EL (cell line): Measurements from ENCODE around the gene KRTCAP2.
A peak's percentile ranks its signal among the peaks of the same experiment; 100 is the strongest.
"Not testable (repeated sequence)": the region's sequence is repeated elsewhere in the genome, so short reads cannot be mapped to it uniquely, and the experiment has no call there.

Experiments
- DNase-seq: peaks from one replicate; pipeline ENCODE4 v3.0.0-alpha.2; 2016

KRTCAP2 gene

DNA sequence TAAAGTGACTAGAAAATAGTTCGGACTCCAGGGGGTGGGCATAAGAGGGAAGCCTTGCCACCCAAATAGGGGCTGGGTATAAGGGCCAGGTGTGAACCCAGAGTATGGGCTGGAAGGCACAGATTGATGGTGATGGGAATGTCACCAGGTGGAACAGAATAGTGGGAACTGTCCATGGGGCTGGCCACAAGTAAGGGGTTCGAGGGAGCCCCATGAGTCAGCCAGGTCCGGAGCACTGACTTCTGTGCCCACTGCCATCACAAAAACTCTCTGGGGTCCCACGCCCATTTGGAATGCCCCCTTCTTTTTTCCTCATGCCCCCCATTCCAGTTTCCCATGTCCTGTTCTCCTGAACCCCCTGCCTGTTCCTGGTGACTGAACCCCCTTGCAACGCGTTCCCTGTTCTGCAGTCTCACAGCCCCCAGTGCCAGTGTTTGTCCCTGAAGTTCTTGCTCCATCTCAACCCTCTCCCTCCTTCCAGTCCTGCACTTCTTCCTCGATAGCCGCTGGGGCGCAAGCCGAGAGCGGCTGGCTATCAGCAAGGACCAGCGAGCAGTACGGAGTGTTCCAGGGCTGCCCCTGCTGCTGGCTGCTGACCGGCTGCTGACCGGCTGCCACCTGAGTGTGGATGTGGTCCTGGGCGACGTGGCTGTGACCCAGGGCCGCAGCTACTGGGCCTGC, 8.4 kb upstream of the KRTCAP2 start:
- DNase-seq = no peak

DNA sequence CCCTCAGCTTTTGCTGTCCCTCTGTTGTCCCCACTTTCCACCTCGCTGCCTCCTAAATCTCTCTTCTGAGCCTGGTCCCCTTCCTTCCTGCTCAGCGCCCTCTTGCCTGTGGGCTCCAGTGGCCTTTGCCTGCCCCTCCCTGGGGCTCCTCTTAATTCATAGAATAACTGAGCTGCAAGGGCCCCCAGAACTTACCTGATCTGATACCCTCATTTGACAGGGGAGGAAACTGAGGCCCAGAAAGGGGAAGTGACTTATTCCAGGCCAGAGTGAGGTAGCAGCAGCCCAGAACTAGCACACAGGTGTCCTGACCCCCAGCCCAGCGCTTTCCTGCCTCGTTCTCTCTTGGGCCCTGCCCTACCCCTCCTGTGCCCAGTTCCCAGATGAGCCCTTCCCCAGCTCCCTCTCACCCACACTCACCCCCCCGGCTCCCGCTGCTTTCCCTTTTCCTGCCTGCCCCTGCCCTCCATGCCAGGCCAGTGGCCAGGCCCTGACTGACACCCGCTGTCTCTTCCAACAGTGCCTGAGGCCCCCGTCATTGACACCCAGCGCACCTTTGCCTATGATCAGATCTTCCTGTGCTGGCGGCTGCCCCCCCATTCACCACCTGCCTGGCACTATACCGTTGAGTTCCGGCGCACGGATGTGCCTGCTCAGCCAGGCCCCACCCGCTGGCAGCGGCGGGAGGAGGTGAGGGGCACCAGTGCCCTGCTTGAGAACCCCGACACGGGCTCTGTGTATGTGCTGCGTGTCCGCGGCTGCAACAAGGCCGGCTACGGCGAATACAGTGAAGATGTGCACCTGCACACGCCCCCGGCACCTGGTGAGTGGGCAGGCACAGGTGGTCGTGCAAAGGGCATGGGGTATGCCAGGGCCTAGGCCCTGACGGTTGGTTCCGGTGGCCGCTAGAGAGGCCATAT, 6.3 kb upstream of the KRTCAP2 start:
- no peak for DNase-seq

DNA sequence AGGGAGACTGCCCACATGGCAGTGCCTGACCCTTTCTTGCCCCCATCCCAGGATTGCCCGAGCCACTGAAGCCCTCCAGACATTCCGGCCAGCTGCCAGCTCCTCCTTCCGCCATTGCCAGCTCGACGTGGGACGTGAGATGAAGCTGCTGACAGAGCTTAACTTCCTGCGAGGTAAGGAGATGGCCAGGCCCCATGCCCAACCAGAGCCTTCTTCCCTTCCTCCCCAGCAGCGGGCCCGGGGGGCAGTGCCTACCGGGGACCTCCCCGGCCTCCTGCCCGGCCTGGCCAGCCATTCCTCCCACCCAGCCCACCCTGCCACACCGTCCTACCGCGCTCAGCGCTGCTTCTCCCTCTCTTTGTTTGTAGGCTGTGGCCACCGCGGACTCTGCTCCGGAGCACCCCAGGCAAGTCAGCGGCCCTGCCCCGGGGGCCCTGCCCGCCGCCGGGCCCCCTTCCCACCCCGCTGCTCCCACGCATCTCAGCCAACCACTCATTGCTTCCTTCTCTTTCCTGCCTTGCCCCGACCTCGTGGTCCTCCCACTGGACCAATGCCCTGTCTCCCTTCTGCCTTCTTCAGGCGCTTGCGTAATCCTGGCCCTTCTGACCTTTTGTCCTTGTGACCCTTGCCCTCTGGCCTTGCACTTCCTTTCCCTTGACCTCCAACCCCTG, 5.5 kb upstream of the KRTCAP2 start:
- DNase-seq = no peak

DNA sequence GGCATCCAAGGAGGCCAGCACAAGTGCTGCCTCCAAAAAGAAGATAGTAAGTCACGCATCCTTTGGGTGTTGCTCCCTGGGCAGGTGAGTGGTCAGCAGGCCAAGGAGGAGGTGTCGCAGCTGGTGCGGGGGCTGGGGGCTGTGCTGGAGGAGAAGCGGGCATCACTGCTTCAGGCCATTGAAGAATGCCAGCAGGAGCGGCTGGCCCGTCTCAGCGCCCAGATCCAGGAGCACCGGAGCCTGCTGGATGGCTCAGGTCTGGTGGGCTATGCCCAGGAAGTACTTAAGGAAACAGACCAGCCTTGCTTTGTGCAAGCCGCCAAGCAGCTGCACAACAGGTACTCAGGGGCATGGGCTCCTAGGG, 4.8 kb upstream of the KRTCAP2 start:
- DNase-seq = no peak

DNA sequence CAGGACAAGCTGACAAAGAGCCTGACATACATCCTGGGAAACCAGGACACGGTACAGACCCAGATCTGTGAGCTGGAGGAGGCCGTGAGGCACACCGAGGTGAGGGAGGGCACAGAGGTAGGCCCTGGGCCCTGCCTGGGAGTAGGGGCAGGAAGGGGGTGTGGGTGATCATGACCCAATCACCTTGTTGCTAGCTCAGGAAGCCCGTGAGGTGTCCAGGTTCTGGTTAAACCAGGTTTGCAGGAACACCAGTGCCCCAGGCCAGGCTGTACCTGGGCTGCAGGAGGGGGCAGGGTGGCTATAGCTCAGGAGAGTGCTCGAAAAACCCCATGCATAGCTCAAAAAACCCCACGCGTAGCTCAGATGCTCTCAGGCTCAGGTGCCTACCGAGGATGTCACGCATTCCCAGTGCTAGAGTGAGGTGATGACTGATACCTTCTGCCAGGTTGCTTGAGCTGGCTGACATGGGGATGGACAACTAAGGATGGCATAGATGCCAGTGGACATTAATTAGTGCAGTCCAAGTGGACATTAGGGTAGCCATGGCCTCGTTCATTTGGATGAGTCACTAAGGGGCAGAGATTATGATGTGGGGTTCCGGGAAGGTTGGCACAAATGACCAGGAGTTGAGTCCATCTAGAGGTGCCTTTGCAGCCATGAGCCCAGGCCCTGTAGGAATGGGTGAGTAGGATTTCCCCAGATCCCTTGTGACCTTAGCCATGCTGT, 4.3 kb upstream of the KRTCAP2 start:
- DNase-seq = no peak

DNA sequence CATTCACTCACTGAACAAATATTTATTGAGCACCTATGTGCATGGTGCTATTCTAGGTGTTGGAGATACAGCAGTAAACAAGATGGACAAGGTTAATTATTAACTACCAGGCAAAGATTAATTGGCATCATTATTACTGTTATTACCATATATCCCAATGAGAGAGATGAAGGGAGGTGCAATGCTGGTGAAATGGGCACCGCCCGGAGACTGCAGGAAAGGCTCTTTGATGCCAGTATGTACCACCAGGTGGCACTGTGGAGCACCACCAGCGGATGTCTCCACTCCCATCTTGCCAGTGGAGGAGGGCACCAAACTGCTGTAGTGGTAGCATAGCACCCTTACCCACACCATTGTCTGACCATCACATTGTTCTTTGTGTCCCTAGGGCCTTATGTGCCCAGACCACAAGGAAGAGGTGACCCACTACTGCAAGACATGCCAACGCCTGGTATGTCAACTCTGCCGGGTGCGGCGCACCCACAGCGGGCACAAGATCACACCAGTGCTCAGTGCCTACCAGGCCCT, 3.5 kb upstream of the KRTCAP2 start:
- peak; percentile 75 for DNase-seq

DNA sequence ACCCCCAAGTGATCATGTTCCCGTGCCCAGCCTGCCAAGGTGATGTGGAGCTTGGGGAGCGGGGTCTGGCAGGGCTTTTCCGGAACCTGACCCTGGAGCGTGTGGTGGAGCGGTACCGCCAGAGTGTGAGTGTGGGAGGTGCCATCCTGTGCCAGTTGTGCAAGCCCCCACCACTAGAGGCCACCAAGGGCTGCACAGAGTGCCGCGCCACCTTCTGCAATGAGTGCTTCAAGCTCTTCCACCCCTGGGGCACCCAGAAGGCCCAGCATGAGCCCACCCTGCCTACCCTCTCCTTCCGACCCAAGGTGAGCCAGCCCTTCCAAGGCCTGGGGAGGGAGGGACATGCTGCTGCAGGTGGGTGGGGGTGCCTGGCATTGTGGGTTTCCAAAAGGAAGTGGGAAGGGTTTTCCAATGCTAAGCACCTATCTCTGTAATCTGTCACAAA, 2.8 kb upstream of the KRTCAP2 start:
- DNase-seq = no peak

DNA sequence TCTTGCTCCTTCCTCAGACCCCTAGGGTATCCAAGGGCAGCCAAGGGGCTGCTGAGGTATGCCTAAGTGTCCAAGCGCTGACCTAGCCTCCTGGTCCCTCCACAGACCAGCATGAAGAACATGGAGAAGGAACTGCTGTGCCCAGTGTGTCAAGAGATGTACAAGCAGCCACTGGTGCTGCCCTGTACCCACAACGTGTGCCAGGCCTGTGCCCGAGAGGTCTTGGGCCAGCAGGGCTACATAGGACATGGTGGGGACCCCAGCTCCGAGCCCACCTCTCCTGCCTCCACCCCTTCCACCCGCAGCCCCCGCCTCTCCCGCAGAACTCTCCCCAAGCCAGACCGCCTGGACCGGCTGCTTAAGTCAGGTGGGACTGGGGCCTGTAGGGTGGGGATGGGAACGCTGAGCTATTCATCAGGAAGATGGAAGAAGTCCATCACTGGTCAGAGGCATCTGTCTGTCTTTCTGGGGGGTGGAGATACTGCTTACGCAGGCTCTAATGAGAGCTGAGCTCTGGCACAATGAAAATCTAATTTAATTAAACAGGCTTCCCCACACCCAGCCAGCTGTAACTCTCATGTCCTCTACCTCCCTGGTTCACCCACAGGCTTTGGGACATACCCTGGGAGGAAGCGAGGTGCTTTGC, 2.3 kb upstream of the KRTCAP2 start:
- DNase-seq = no peak

DNA sequence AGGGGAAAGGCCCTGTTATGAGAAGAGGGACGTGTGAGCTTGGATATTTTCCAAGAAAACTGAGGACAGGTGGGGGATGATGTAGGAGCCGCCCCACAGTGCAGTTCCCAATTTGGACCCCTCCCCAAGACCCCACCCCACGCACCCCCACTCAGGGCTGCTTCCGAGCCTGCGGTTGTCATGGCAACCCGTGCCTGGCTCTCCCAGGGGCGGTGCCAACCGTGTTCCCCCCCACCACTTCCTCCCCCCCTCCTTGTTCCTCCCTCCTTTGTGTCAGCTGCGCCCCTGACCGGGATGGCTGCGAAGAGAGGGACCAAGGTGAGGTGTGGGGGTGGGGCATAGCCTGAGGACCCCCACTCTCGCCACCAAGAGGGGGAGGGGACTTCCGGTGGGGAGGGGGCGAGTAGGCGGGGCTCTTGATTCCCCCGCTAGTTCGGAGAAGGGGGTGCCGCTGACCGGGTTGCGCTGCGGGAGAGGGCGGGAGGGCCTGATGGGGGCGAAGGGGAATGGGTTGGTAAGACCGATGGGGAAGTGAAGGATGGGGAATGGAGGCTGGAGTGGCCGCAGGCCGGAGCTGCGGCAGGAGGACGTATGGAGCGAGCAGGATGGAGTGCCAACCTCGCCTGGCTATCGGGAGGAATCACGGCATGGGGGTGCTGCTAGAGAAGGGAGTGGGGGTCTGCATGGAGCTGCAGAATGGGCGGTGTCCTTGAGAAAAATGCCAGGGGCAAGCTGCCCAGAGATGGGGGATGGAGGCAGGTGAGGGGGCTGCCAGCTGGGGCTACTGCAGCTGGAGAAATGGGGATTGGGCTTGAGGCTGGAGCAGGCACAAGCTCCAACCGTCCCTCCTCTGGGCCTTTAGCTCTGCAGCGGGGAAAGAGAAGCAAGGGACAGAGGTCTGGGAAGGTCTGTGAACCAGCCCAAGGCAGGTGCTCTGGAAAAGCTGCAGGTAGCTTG, 1.5 kb upstream of the KRTCAP2 start:
- peak; percentile 41 for DNase-seq

DNA sequence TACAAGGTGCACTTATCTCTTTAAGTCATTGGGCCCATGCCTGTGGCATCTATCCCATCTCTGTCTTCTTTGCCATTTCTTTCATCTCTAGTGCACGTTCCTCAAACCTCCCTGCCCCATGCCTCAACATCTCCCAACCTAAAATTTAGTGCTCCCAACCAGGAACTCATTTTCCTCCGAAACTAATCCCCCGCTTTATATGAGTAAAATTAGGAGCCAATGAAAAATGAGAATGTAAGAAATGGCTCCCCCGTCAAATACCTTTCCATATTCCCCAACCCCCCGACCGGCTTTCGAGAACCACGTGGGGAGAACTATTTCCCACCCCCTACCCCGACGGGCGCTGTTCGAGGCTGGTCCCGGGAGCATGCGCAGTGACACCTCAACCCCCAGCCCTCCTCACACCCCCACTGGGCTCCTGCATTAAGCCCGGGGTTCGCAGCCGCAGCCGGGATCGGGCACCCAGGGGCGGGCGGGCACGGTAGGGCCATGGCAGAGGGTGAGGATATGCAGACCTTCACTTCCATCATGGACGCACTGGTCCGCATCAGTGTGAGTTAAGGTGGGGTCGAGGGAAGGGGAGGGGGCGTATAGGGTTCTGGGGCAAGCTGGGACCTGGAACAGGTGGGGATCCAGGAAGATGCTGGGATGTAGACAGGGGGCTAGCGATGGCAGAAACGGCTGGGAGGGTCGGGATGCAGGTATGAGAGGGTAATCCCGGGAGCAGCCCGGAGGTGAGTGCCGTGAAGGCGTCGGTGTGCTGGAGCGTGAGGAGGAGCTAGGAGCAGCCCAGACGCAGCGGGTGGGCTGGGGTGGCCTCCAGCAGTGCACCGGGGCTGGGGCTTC, 597 bp upstream of the KRTCAP2 start, which contains the start of gene TRIM46:
TRIM46 (plus strand) TSS at position 372 of the 846 bp plus-strand sequence; CDS start at position 490, 118 bp downstream.
- peak; percentile 72 for DNase-seq

DNA sequence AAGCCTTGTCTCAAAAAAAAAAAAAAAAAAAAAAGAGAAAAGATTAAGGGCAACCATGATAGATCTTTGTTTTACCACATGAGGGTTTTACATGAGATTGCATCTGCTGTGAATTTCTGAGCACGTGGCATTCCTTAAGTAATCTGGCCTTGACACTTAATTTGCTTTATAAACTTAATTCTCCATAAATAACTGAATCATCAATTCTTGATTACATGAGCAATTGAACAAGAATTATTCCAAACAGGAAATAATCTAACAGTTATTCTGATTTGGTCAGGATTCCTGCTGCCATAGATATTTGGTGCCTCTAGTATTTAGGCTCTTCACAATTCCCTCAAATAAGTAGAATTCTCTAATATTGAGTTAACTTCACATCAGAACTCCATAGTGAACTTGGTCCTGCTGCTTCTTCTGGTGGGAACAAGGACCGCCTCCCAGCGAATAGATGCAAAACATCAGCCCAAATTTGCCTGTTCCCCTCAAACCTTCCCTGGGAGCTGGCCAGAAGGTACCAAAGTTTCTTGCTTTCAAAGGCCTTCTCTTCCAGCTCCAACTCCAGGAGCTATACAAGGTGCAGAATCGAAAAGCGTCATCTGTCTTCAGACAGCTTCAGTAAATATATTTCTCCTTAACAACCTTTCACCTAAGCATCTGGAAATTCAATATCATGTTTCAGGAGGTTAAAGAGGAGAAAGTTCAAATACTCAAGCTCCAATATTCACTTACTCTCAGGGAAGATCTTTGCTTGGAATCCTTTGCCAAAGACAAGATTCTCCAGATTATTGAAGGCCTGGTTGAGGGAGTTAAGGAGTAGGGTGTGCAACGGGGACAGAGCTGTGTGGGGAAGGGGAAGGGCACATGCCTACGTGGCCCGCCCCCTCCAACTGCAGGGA, 1.0 kb downstream of the KRTCAP2 start:
- no peak for DNase-seq

DNA sequence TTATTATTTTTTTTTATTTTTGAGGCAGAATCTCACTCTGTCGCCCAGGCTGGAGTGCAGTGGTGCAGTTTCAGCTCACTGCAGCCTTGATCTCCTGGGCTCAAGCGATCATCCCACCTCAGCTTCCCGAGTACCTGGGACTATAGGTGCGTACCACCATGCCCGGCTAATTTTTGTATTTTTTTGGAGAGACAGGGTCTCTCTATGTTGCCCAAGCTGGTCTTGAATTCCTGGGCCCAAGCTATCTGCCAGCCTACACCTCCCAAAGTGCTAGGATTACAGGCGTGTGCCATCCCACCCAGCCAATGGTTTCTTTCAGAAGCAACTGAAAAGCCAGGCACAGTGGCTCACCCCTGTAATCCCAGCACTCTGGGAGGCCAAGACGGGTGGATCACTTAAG, 2.3 kb downstream of the KRTCAP2 start:
- no peak for DNase-seq

DNA sequence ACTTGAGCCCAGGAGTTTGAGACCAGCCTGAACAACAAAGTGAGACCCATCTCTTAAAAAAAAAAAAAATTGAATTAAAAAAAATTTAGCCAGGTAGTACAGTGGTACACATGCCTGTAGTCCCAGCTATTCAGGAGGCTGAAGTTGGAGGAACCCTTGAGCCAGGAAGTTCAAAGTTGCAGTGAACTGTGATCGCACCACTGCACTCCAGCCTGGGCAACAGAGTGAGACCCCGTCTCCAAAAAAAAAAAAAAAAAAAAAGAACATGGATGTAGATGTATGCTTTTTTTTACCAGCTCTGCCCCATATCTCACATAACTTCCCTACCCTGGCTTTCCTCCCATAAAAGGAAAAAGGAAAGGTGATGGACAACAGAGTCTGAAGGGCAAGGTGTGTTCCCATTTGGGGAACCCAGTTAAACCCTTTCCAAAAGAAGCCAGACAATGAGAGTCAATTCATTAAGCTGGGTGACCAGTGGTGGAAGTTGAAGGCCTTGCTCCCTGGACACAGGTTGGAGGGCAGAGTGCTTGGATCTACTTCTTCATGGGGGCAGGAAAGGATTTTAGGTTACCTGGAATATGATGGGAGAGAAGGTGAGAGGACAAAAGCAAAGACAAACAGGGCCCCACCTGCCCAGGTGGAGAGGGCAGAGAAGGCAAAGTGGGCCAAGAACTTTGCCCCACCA, 2.9 kb downstream of the KRTCAP2 start:
- DNase-seq = no peak

DNA sequence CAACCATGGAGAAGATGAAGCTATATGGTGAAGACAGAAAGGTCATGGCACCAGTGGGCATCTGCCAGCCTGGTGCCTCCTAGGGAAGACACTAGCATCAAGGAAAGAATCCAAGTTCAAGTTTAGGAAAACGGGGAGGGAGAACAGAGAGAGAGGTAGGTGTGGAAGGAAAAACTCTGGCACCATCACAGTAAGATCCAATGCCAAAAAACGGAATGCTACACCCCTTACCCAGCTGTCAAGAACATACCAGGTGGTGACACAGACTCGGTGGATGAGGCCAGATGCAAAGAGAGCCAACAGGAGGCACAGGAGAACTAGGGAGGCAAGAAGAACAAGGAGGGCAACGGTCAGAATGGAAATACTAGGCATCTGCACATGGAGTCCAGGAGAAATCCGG, 3.6 kb downstream of the KRTCAP2 start:
- DNase-seq = no peak

DNA sequence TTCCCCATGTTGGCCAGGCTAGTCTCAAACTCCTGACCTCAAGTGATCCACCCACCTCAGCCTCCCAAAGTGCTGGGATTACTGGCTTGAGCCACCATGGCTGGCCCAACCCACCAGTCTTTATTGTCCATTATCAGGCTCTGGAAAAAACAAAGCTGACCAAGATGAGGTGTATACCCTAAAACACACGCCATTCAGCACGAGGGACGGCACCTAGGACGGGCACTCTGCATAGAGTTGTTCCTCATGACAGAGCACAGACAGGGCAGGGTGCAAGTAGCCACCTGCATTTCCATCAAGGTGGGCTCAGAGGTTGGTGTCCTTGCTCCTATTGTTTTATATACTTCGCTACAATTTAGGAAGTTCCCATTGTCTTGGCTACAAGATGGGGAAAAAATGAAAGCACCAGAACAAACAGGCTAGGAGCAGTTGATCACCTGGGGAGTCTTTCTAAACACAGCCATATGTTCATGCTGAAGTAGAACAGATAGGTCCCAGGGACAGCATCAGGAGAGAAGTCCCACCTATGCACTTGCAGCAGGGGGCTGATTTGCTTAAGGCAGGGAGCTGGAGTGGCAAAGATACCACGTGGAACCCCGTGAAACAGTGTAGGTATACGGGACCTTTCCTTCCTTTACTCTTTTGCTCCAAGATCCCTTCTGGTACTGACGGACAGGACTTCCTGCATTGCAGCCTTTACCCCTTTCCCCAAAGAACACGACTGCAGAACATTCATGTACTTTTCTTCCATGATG, 4.5 kb downstream of the KRTCAP2 start:
- no peak for DNase-seq

DNA sequence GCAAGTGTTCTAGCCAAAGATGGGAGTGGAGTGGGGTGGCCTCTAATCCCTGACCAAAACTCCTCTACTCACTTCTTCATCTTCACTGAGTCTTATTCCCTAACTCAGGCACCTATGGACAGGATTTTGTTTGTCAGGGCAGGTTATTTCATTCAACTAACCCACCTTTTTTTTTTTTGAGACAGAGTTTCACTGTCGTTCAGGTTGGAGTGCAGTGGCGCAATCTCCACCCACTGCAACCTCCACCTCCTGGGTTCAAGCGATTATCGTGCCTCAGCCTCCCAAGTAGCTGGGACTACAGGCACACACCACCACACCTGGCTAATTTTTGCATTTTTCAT, 5.0 kb downstream of the KRTCAP2 start:
- DNase-seq = not testable (repeated sequence)
